Measurements from ENCODE around the gene MTG1. TPM values are rescaled to one million over a fixed set of nuclear protein-coding genes. Genes with fewer than 3 reads are reported as not detected.

The MTG1 gene
- total RNA-seq, 4 donors from 2014 or later = 28.7 to 65.7 (median 34.7) TPM

DNA sequence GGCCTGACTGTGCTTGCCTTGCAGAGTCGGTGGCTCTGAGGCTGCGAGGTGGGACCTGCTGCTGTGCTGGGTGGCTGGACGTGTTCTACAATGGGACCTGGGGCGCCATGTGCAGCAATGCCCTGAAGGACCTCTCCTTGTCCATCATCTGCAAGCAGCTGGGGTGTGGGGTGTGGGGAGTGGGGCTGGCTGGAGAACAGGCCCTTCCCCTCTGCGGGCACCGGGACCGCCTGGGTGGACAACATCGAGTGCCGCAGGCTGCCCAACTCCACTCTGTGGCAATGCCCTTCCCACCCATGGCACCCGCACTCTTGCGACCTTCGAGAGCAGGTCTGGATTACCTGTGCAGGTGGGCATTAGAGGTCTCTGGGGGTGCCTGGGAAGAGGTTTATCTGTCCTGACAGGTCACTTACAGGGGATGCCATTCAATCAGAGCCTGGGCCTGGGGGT lies 70.7 kb downstream of the MTG1 start:
- Histone ChIP-seq H3K36me3 (peaks cover 0 to 82% (median 0%) of the 10 kb centered on the region in 3 donors), H3K27me3 (no peaks in the 10 kb centered on the region), H3K4me1 (no peaks in the 10 kb centered on the region), H3K4me3 (no peak overlapping the region), H3K27ac (no peak overlapping the region), H3K9me3 (peaks cover 0 to 15% (median 0%) of the 10 kb centered on the region in 4 donors)
- TF ChIP-seq POLR2A (IDR thresholded peaks at IDR 0.05) (no peak), CTCF (IDR thresholded peaks at IDR 0.05) (no peak), EP300 (IDR thresholded peaks at IDR 0.05) (no peak)
- WGBS, 2 donors = 85 to 94% methylated on average over 4 to 12 of the region's 12 CpGs
- no peak for DNase-seq (ENCODE audit: low spot score in 2 of 2)

GRCh38 chr10:133465191-133465949 lies 71.4 kb downstream of the MTG1 start:
- H3K9me3 ChIP-seq = peaks cover 0 to 11% (median 0%) of the 10 kb centered on the region in 4 donors
- no peak overlapping the region for H3K4me3 ChIP-seq
- peaks cover 0 to 84% (median 0%) of the 10 kb centered on the region in 3 donors for H3K36me3 ChIP-seq
- 31 to 38% methylated on average over 20 to 48 of the region's 55 CpGs for whole genome bisulfite sequencing, 2 donors
- DNase-seq (ENCODE audit: low spot score in 2 of 2) = no peak
- H3K4me1 ChIP-seq = no peaks in the 10 kb centered on the region
- TF ChIP-seq EP300 (IDR thresholded peaks at IDR 0.05) = no peak
- no peak for TF ChIP-seq POLR2A (IDR thresholded peaks at IDR 0.05)
- no peak for TF ChIP-seq CTCF (IDR thresholded peaks at IDR 0.05)
- H3K27ac ChIP-seq = no peak overlapping the region
- no peaks in the 10 kb centered on the region for H3K27me3 ChIP-seq

GRCh38 chr10:133465950-133466474 lies 72.1 kb downstream of the MTG1 start:
- TF ChIP-seq EP300 (IDR thresholded peaks at IDR 0.05) (no peak), CTCF (IDR thresholded peaks at IDR 0.05) (no peak)
- DNase-seq (ENCODE audit: low spot score in 2 of 2) = peak in 1 of 2 donors; percentile 0
- 89 to 92% methylated on average over 7 of the region's 7 CpGs for WGBS, 2 donors

DNA sequence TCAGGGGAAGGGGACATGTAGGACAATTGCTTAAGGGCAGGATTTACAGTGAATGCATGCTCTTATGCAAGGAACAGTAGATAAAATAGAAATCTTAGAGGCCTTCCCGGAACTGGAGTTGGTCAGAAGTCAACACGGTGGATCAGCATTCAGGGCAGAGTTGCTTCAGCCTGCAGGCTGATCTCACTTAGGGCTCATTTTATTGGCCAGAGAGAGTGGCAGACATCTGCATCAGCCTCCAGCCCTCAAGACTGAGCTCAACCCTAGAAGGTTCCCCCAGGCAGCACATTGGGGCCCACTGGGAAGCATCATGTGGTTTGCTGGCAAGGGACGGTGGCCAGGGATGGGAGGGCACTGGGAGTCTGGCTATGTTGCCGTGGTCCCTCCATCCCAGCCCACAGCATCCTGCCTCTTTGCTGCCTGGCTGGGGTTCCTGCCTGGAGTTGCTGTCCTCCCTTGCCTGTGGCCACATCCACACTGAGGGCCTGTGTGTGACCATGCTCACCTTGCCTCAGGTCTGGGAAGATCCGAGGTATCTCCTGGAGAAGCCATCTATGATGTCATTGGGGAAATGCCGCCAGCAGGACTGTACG lies 72.8 kb downstream of the MTG1 start:
- 87 to 91% methylated on average over 7 of the region's 7 CpGs for WGBS, 2 donors
- DNase-seq (ENCODE audit: low spot score in 2 of 2) = no peak
- H3K9me3 ChIP-seq = peaks cover 0 to 16% (median 1%) of the 10 kb centered on the region in 4 donors
- no peak overlapping the region for H3K4me3 ChIP-seq
- H3K36me3 ChIP-seq = peaks cover 0 to 91% (median 0%) of the 10 kb centered on the region in 3 donors
- TF ChIP-seq POLR2A (IDR thresholded peaks at IDR 0.05) = no peak
- no peak for TF ChIP-seq EP300 (IDR thresholded peaks at IDR 0.05)
- no peak for TF ChIP-seq CTCF (IDR thresholded peaks at IDR 0.05)
- H3K27me3 ChIP-seq = no peaks in the 10 kb centered on the region
- no peak overlapping the region for H3K27ac ChIP-seq
- no peaks in the 10 kb centered on the region for H3K4me1 ChIP-seq

More at GRCh38 chr10:133465950-133466474, 72.1 kb downstream of the MTG1 start:
- Histone ChIP-seq H3K4me1 (no peaks in the 10 kb centered on the region), H3K9me3 (peaks cover 0 to 16% (median 1%) of the 10 kb centered on the region in 4 donors), H3K4me3 (no peak overlapping the region), H3K27ac (no peak overlapping the region), H3K27me3 (no peaks in the 10 kb centered on the region), H3K36me3 (peaks cover 0 to 89% (median 0%) of the 10 kb centered on the region in 3 donors)
